ENCODE results near the gene APOBEC3F. TPM values are rescaled to one million over a fixed set of nuclear protein-coding genes. Genes with fewer than 3 reads are reported as not detected.
"Not testable (repeated sequence)": the region's sequence is repeated elsewhere in the genome, so short reads cannot be mapped to it uniquely, and the experiment has no call there.

Gene APOBEC3F
- total and polyA plus RNA-seq, 2 donors (not counting 1 experiment from before 2014, with no cell fraction given), result 23.3 to 76.8 TPM

DNA sequence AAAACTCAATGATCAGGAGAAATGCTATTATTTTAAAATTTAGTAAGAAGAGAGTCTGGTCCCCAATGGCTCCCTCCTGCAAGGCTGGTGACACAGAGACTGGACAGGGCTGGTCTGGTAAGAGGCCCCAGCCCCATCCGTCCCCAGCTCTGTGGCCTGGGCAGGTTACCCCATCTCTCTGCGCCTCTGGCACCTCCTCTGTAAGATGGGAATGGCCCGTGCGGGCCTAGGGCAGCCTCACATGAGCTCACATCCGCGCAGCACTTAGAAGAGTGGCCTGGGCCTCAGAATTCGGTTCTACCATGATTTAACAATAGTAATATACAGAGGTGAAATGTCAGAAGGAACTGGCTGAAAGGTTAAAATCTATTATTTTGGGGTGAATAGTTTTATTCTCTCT, 1.2 kb downstream of the APOBEC3F start:
- Histone ChIP-seq H2AFZ (ENCODE audit: insufficient read depth, low read depth, low read length, poor library complexity, severe bottlenecking) (no peak overlapping the region), H3K36me3 (replicated peaks in 1 of 2; ENCODE audit: control extremely low read depth in 1 of 2, control insufficient read depth in 1 of 2, extremely low read depth in 1 of 2, insufficient read depth in 2 of 2, low read length in 1 of 2) (peaks cover 0 to 14% of the 10 kb centered on the region in 2 experiments), H4K20me1 (ENCODE audit: control insufficient read depth, insufficient read depth, low read length, poor library complexity, severe bottlenecking) (no peaks in the 10 kb centered on the region), H3K4me1 (ENCODE audit: control insufficient read depth in 2 of 2, insufficient read depth in 2 of 2, low read length in 2 of 2) (peaks cover 20 to 43% of the 10 kb centered on the region in 2 donors), H3K27me3 (replicated peaks in 1 of 4; ENCODE audit: control extremely low read depth in 1 of 4, control insufficient read depth in 3 of 4, insufficient read depth in 4 of 4, low read length in 3 of 4) (no peaks in the 10 kb centered on the region), H3K9ac (ENCODE audit: low read length) (peak overlapping the region; percentile 89), H3K79me2 (ENCODE audit: control insufficient read depth, insufficient read depth, low read length) (peaks cover 57% of the 10 kb centered on the region), H3K4me3 (ENCODE audit: control extremely low read depth in 1 of 5, extremely low read depth in 1 of 5, insufficient read depth in 1 of 5, low read depth in 2 of 5, low read length in 4 of 5) (peak overlapping the region in 4 of 5 experiments; percentile 59 to 91 (median 68)), H3K9me3 (ENCODE audit: control extremely low read depth in 1 of 3, control insufficient read depth in 2 of 3, insufficient read depth in 1 of 3, low read length in 2 of 3) (no peaks in the 10 kb centered on the region), H3K27ac (ENCODE audit: low read length in 2 of 2) (peak overlapping the region; percentile 72 to 91), H3K4me2 (replicated peaks; ENCODE audit: low read depth, low read length, poor library complexity, severe bottlenecking) (peak overlapping the region; percentile 89)
- 100% methylated on average over 2 of the region's 7 CpGs for WGBS (ENCODE audit: insufficient coverage)
- ATAC-seq (ENCODE audit: low read depth), result no peak
- intact Hi-C loops (cut with micrococcal nuclease), result loop anchor here (2.0 kb wide), 1 partner anchor 27 kb away; the partner anchor contains the start of gene APOBEC3C
- POLR2A ChIA-PET, result interaction anchor here (0.7 to 1.5 kb wide), 4 partner anchors 19 to 339 kb away, joined by 3 to 10 read pairs (median 4); no protein-coding TSS in a partner anchor
- Mint-ChIP-seq H3K27ac (peak overlapping the region; percentile 83), H3K4me3 (peak overlapping the region; percentile 92), H3K4me1 (peaks cover 57% of the 10 kb centered on the region), H3K9me3 (ENCODE audit: insufficient read depth) (no peaks in the 10 kb centered on the region), H3K27me3 (no peaks in the 10 kb centered on the region)
- CTCF ChIA-PET, result interaction anchor here (0.7 kb wide), 1 partner anchor 11 kb away, joined by 3 read pairs; no protein-coding TSS in a partner anchor
- no peak for DNase-seq
- TF ChIP-seq EZH2 (IDR thresholded peaks at IDR 0.05; ENCODE audit: borderline replicate concordance, insufficient read depth, low read depth, low read length, poor library complexity, severe bottlenecking), result no peak
- TF ChIP-seq, protein P1, sequence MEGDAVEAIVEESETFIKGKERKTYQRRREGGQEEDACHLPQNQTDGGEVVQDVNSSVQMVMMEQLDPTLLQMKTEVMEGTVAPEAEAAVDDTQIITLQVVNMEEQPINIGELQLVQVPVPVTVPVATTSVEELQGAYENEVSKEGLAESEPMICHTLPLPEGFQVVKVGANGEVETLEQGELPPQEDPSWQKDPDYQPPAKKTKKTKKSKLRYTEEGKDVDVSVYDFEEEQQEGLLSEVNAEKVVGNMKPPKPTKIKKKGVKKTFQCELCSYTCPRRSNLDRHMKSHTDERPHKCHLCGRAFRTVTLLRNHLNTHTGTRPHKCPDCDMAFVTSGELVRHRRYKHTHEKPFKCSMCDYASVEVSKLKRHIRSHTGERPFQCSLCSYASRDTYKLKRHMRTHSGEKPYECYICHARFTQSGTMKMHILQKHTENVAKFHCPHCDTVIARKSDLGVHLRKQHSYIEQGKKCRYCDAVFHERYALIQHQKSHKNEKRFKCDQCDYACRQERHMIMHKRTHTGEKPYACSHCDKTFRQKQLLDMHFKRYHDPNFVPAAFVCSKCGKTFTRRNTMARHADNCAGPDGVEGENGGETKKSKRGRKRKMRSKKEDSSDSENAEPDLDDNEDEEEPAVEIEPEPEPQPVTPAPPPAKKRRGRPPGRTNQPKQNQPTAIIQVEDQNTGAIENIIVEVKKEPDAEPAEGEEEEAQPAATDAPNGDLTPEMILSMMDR (IDR thresholded peaks at IDR 0.05), result no peak

DNA sequence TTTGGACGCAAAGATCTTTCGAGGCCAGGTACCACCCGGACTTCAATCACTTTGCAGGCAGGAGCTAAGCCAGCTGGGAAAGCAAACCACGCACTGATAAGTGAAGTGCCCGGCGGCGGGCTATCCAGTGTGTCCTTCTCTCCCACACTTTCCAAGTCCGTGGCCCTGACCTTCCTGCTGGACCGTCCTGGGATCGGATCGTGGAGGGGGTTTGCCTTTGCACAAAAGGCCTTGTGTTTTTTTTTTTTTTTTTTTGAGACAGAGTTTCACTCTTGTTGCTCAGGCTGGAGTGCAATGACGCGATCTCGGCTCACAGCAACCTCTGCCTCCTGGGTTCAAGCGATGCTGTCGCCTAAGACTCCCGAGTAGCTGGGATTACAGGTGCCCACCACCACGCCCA, 2.4 kb downstream of the APOBEC3F start:
- Histone ChIP-seq H3K36me3 (replicated peaks in 1 of 2; ENCODE audit: control extremely low read depth in 1 of 2, control insufficient read depth in 1 of 2, extremely low read depth in 1 of 2, insufficient read depth in 2 of 2, low read length in 1 of 2) (peaks cover 0 to 14% of the 10 kb centered on the region in 2 experiments), H3K27ac (ENCODE audit: low read length in 2 of 2) (peak overlapping the region in 1 of 2 donors; percentile 91), H3K4me1 (ENCODE audit: control insufficient read depth in 2 of 2, insufficient read depth in 2 of 2, low read length in 2 of 2) (peaks cover 20 to 43% of the 10 kb centered on the region in 2 donors), H3K79me2 (ENCODE audit: control insufficient read depth, insufficient read depth, low read length) (peaks cover 66% of the 10 kb centered on the region)
- H3K4me2 ChIP-seq (replicated peaks; ENCODE audit: low read depth, low read length, poor library complexity, severe bottlenecking); intact Hi-C loops (cut with micrococcal nuclease); ATAC-seq (ENCODE audit: low read depth); H3K4me3 Mint-ChIP-seq; H3K27me3 Mint-ChIP-seq; H3K9me3 Mint-ChIP-seq (ENCODE audit: insufficient read depth); H3K9me3 ChIP-seq (ENCODE audit: control extremely low read depth in 1 of 3, control insufficient read depth in 2 of 3, insufficient read depth in 1 of 3, low read length in 2 of 3); H3K27me3 ChIP-seq (replicated peaks in 1 of 4; ENCODE audit: control extremely low read depth in 1 of 4, control insufficient read depth in 3 of 4, insufficient read depth in 4 of 4, low read length in 3 of 4); H3K4me3 ChIP-seq (ENCODE audit: control extremely low read depth in 1 of 5, extremely low read depth in 1 of 5, insufficient read depth in 1 of 5, low read depth in 2 of 5, low read length in 4 of 5); DNase-seq; H3K9ac ChIP-seq (ENCODE audit: low read length); H4K20me1 ChIP-seq (ENCODE audit: control insufficient read depth, insufficient read depth, low read length, poor library complexity, severe bottlenecking); H2AFZ ChIP-seq (ENCODE audit: insufficient read depth, low read depth, low read length, poor library complexity, severe bottlenecking): not testable (repeated sequence)
- Mint-ChIP-seq H3K4me1 (peaks cover 59% of the 10 kb centered on the region), H3K27ac (peak overlapping the region; percentile 26)
- ChIA-PET POLR2A (interaction anchor here (1.5 kb wide), 1 partner anchor 106 kb away, joined by 4 read pairs; no protein-coding TSS in a partner anchor), CTCF (interaction anchor here (1.2 kb wide), 1 partner anchor 40 kb away, joined by 4 read pairs; no protein-coding TSS in a partner anchor)
- no CpG with 5 or more reads among the region's 18 CpGs for WGBS (ENCODE audit: insufficient coverage)

DNA sequence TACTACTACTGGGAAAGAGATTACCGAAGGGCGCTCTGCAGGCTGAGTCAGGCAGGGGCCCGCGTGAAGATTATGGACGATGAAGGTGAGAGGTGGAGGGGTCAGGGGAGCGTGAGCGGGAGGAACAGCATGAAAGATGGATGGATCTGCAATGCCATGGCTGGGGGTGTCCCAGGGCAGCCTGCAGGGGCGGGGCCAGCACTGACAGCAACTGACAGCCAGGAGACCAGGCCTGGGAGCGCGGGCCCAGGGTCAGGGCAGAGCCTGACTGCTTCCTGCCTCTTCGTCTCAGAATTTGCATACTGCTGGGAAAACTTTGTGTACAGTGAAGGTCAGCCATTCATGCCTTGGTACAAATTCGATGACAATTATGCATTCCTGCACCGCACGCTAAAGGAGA, 4.5 kb downstream of the APOBEC3F start:
- Histone ChIP-seq H3K4me2 (replicated peaks; ENCODE audit: low read depth, low read length, poor library complexity, severe bottlenecking) (peak overlapping the region; percentile 22), H3K36me3 (replicated peaks in 1 of 2; ENCODE audit: control extremely low read depth in 1 of 2, control insufficient read depth in 1 of 2, extremely low read depth in 1 of 2, insufficient read depth in 2 of 2, low read length in 1 of 2) (peaks cover 0 to 14% of the 10 kb centered on the region in 2 experiments), H3K79me2 (ENCODE audit: control insufficient read depth, insufficient read depth, low read length) (peaks cover 70% of the 10 kb centered on the region), H3K4me1 (ENCODE audit: control insufficient read depth in 2 of 2, insufficient read depth in 2 of 2, low read length in 2 of 2) (peaks cover 18 to 36% of the 10 kb centered on the region in 2 donors)
- H3K9ac ChIP-seq (ENCODE audit: low read length); H3K27me3 Mint-ChIP-seq; CTCF ChIA-PET; H2AFZ ChIP-seq (ENCODE audit: insufficient read depth, low read depth, low read length, poor library complexity, severe bottlenecking); H3K27ac ChIP-seq (ENCODE audit: low read length in 2 of 2); POLR2A ChIA-PET; H3K27me3 ChIP-seq (replicated peaks in 1 of 4; ENCODE audit: control extremely low read depth in 1 of 4, control insufficient read depth in 3 of 4, insufficient read depth in 4 of 4, low read length in 3 of 4); H3K4me3 ChIP-seq (ENCODE audit: control extremely low read depth in 1 of 5, extremely low read depth in 1 of 5, insufficient read depth in 1 of 5, low read depth in 2 of 5, low read length in 4 of 5); intact Hi-C loops (cut with micrococcal nuclease); H3K9me3 Mint-ChIP-seq (ENCODE audit: insufficient read depth); DNase-seq; H4K20me1 ChIP-seq (ENCODE audit: control insufficient read depth, insufficient read depth, low read length, poor library complexity, severe bottlenecking); H3K9me3 ChIP-seq (ENCODE audit: control extremely low read depth in 1 of 3, control insufficient read depth in 2 of 3, insufficient read depth in 1 of 3, low read length in 2 of 3); ATAC-seq (ENCODE audit: low read depth): not testable (repeated sequence)
- WGBS (ENCODE audit: insufficient coverage), result 87% methylated on average over 8 of the region's 14 CpGs
- H3K4me3 Mint-ChIP-seq, result peak overlapping the region; percentile 39
- peaks cover 53% of the 10 kb centered on the region for H3K4me1 Mint-ChIP-seq
- peak overlapping the region; percentile 59 for H3K27ac Mint-ChIP-seq
